NCI-H345 treated with DMSO at 0.1 percent for 48 hours (cell line): ENCODE results near the gene EIF2AK3.
A peak's percentile ranks its signal among the peaks of the same experiment; 100 is the strongest.

Source experiments
- DNase-seq: peaks from one replicate; lab custom pipeline; 2025; ENCODE audit not compliant: unreplicated experiment; lab: John Stamatoyannopoulos, UW

The EIF2AK3 gene

GRCh38 chr2:88545118-88545517 is 82.1 kb downstream of the EIF2AK3 start:
- DNase-seq = no peak

DNA sequence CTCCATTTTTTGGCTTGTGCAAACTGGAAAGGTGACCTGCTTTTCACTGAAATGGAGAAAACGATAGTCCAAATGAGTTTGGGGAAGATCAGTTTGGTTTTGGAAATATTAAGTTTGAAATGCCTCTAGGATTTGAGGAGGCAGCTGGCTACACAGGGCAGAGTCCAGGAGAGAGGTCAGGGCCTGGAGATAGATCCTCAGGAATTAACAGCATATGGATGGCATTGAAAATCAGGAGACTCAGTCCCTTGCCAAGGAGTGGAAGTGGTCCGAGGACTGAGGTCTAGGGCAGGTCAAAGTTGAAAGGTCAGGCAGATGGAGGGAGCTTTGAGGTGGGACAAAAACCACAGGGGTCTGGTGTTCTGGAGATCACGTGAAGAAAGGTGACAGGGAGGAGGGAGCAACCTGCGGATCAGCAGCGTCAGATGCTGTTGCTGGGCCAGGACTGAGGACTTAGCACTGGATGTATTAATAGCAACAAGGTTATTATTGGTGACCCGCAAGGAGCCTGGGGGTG is 83.7 kb downstream of the EIF2AK3 start:
- no peak for DNase-seq

GRCh38 chr2:88542668-88543067 is 84.6 kb downstream of the EIF2AK3 start:
- DNase-seq = no peak

GRCh38 chr2:88540346-88540745 is 86.9 kb downstream of the EIF2AK3 start:
- DNase-seq = no peak

- no peak for DNase-seq
These were observed 88.8 kb downstream of the EIF2AK3 start for GRCh38 chr2:88538362-88538917.

- DNase-seq = no peak
These were observed 89.6 kb downstream of the EIF2AK3 start for GRCh38 chr2:88537640-88538039.

GRCh38 chr2:88530081-88530480 is 97.2 kb downstream of the EIF2AK3 start:
- DNase-seq = no peak

DNA sequence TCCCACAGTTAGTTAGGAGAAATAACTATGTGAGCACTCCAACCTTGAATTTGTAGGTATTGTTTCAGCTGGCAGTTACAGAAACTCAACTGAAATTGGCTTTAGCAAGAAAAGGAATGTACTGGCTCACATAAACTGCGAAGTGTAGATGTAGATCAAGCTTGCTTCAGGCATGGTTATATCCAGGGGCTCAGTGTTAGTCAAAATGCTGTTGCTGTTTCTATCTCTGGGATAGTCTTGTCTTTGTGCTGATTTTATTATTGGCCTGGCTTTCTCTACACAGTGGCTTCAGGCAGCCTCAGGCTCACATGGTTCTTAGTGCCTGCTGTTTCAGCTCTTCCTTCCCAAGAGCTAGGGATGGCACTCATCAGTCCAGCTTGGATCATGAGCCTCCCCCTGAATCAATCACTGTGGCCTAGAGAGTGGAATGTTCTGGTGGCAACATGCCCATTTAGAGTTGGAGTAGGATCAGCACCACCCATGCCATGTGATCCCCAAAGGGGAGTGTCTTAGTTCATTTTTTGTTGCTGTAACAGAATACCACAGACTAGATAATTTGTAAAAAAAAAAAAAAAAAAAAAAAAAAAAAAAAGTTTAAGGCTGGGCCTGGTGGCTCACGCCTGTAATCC is 105.7 kb downstream of the EIF2AK3 start:
- no peak for DNase-seq

DNA sequence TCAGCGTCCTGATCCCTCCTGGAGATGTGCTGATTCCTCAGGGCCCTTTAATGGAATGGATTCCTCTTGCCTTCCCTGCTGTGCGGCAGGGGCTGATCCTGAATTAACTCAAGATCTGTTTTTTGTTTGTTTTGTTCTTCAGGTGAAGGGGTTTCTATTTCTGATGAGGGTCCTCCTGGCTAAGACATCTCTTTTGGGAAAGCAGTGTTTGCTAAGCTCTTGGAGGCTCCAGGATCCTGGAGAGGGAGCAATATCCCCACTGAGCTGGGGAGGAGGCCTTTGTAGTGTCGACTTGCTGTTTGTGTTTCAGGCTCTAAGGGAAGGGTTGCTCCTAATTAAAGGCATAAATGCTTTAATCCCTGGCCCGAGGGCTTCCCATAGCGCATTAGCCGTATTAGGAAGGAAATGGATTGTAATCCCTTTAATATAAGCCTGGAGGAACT is 109.5 kb downstream of the EIF2AK3 start:
- DNase-seq = peak; percentile 54
